ENCODE data around the gene ENAH.

DNA sequence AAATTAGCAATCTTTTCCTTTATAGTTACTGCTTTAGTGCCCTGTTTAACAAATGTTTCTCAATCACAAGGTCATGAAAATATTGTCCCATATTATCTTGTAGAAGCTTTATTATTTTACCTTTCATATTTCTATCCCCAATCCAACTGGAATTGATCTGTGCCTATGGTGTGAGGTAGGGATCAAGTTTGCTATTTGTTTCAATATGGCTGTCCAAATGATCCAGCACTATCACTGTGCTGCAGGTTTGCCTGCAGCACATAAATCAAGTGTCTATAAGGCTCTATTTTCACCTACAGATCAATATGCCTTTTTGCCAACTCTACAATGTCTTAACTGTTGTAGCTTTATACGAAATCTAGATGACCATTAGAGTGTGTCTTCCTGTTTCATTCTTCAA, 96.2 kb downstream of the ENAH start:
- TF ChIP-seq, protein P1, sequence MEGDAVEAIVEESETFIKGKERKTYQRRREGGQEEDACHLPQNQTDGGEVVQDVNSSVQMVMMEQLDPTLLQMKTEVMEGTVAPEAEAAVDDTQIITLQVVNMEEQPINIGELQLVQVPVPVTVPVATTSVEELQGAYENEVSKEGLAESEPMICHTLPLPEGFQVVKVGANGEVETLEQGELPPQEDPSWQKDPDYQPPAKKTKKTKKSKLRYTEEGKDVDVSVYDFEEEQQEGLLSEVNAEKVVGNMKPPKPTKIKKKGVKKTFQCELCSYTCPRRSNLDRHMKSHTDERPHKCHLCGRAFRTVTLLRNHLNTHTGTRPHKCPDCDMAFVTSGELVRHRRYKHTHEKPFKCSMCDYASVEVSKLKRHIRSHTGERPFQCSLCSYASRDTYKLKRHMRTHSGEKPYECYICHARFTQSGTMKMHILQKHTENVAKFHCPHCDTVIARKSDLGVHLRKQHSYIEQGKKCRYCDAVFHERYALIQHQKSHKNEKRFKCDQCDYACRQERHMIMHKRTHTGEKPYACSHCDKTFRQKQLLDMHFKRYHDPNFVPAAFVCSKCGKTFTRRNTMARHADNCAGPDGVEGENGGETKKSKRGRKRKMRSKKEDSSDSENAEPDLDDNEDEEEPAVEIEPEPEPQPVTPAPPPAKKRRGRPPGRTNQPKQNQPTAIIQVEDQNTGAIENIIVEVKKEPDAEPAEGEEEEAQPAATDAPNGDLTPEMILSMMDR (optimal IDR thresholded peaks at IDR 0.05 in 1 of 3, IDR thresholded peaks at IDR 0.05 in 1 of 3, conservative IDR thresholded peaks at IDR 0.05 in 1 of 3; ENCODE audit: extremely low read depth in 1 of 3, insufficient read depth in 2 of 3, low read length in 3 of 3) = no peak
- TF ChIP-seq EZH2 (IDR thresholded peaks at IDR 0.05; ENCODE audit: low read length) = no peak
